Measurements from ENCODE around the gene PKDREJ. TPM values are rescaled to one million over a fixed set of nuclear protein-coding genes. Genes with fewer than 3 reads are reported as not detected.

Gene PKDREJ
- total RNA-seq, 1 donor from 2014 or later, result not detected

- no peak for TF ChIP-seq CTCF (conservative IDR thresholded peaks at IDR 0.05; ENCODE audit: low read depth, low read length)
- H3K4me3 ChIP-seq (ENCODE audit: low read depth, low read length), result no peak overlapping the region
- no peak for DNase-seq (ENCODE audit: low read depth)
These were observed 38.2 kb downstream of the PKDREJ start for GRCh38 chr22:46224898-46225290.

- no peak overlapping the region for H3K4me3 ChIP-seq (ENCODE audit: low read depth, low read length)
- TF ChIP-seq CTCF (conservative IDR thresholded peaks at IDR 0.05; ENCODE audit: low read depth, low read length), result no peak
- no peak for DNase-seq (ENCODE audit: low read depth)
These were observed 38.9 kb downstream of the PKDREJ start for GRCh38 chr22:46224044-46224897.

GRCh38 chr22:46220921-46221320 lies 42.2 kb downstream of the PKDREJ start:
- no peak for TF ChIP-seq CTCF (conservative IDR thresholded peaks at IDR 0.05; ENCODE audit: low read depth, low read length)
- DNase-seq (ENCODE audit: low read depth), result no peak
- no peak overlapping the region for H3K4me3 ChIP-seq (ENCODE audit: low read depth, low read length)

GRCh38 chr22:46219636-46220035 lies 43.5 kb downstream of the PKDREJ start:
- H3K4me3 ChIP-seq (ENCODE audit: low read depth, low read length), result no peak overlapping the region
- TF ChIP-seq CTCF (conservative IDR thresholded peaks at IDR 0.05; ENCODE audit: low read depth, low read length), result no peak
- DNase-seq (ENCODE audit: low read depth), result no peak

- no peak overlapping the region for H3K4me3 ChIP-seq (ENCODE audit: low read depth, low read length)
- no peak for DNase-seq (ENCODE audit: low read depth)
- no peak for TF ChIP-seq CTCF (conservative IDR thresholded peaks at IDR 0.05; ENCODE audit: low read depth, low read length)
These were observed 48.5 kb downstream of the PKDREJ start for GRCh38 chr22:46214616-46215015.

- H3K4me3 ChIP-seq (ENCODE audit: low read depth, low read length), result no peak overlapping the region
- no peak for TF ChIP-seq CTCF (conservative IDR thresholded peaks at IDR 0.05; ENCODE audit: low read depth, low read length)
- DNase-seq (ENCODE audit: low read depth), result no peak
These were observed 49.0 kb downstream of the PKDREJ start for GRCh38 chr22:46214149-46214548.

GRCh38 chr22:46213052-46213451 lies 50.1 kb downstream of the PKDREJ start:
- H3K4me3 ChIP-seq (ENCODE audit: low read depth, low read length), result no peak overlapping the region
- no peak for DNase-seq (ENCODE audit: low read depth)
- TF ChIP-seq CTCF (conservative IDR thresholded peaks at IDR 0.05; ENCODE audit: low read depth, low read length), result no peak

All from epithelial cell of proximal tubule (primary cell).